ENCODE results near the gene HS2ST1.

- no peak for TF ChIP-seq GLIS3 (CRISPR knock-in tag; IDR thresholded peaks at IDR 0.05)
- TF ChIP-seq ZNF70 (CRISPR knock-in tag; IDR thresholded peaks at IDR 0.05), result no peak
- TF ChIP-seq RARB (CRISPR knock-in tag; IDR thresholded peaks at IDR 0.05), result no peak
- no peak for TF ChIP-seq ZFP30 (CRISPR knock-in tag; IDR thresholded peaks at IDR 0.05)
- no peak for TF ChIP-seq CREB5 (CRISPR knock-in tag; IDR thresholded peaks at IDR 0.05; ENCODE audit: low read depth)
- TF ChIP-seq POU6F1 (CRISPR knock-in tag; IDR thresholded peaks at IDR 0.05; ENCODE audit: borderline replicate concordance, low read depth), result no peak
- TF ChIP-seq CSDC2 (CRISPR knock-in tag; IDR thresholded peaks at IDR 0.05), result no peak
- TF ChIP-seq TOX (CRISPR knock-in tag; IDR thresholded peaks at IDR 0.05; ENCODE audit: borderline replicate concordance), result no peak
- no peak for TF ChIP-seq PATZ1 (CRISPR knock-in tag; IDR thresholded peaks at IDR 0.05; ENCODE audit: borderline replicate concordance)
- no peak for TF ChIP-seq ARNTL (CRISPR knock-in tag; IDR thresholded peaks at IDR 0.05; ENCODE audit: borderline replicate concordance, low read depth)
- no peak for TF ChIP-seq PPARA (CRISPR knock-in tag; IDR thresholded peaks at IDR 0.05; ENCODE audit: borderline replicate concordance)
- TF ChIP-seq ZFP3 (CRISPR knock-in tag; IDR thresholded peaks at IDR 0.05), result no peak
Measured at GRCh38 chr1:87149241-87150041, 235.0 kb downstream of the HS2ST1 start.

All from SK-N-SH treated with all-trans-retinoic acid at 6 μM for 48 hours (cell line).